Activated CD4-positive, alpha-beta T cell treated with anti-CD3 and anti-CD28 coated beads, Interleukin-2, amount 50 U/mL, for 48 hours (primary cell): Measurements from ENCODE around the gene CLPX.
"Not testable (repeated sequence)": the region's sequence is repeated elsewhere in the genome, so short reads cannot be mapped to it uniquely, and the experiment has no call there.

ENCODE experiments used
- DNase-seq, 2 experiments: peaks; one replicate each; pipeline ENCODE4 v3.0.0-alpha.2; 2020

The CLPX gene

GRCh38 chr15:65099801-65100200 is 85.3 kb downstream of the CLPX start:
- not testable (repeated sequence) for DNase-seq

- DNase-seq, result no peak
Observed at GRCh38 chr15:65099336-65099735, 85.8 kb downstream of the CLPX start.
